IMR-90 (cell line): ENCODE measurements around the gene RAB6A. TPM values are rescaled to one million over a fixed set of nuclear protein-coding genes. Genes with fewer than 3 reads are reported as not detected.

Experiments
- ATAC-seq: fragments of 200-7000 bp; cut with Tn5 transposase; 2 replicates; pipeline ENCODE4 v1.9.1; 2020; ENCODE audit warnings: low read depth, mild to moderate bottlenecking, moderate library complexity
- BruUV-seq: library from RNA; stranded (reverse); fragments of 400-500 nt; replicated peaks from 2 replicates; lab custom pipeline; 2021; lab: Mats Ljungman, UMichigan
- CTCF ChIA-PET: fragments of 300-600 bp; formaldehyde crosslinking; extraction: SDS; loops from one replicate; lab custom pipeline; 2021; ENCODE audit warnings: antibody characterized with exemption; lab: Yijun Ruan, JAX
- POLR2A ChIA-PET: fragments of 300-600 bp; sonication (Branson Sonifier 250); formaldehyde crosslinking; loops from one replicate; lab custom pipeline; 2022; ENCODE audit warnings: antibody characterized with exemption; ENCODE audit not compliant: unreplicated experiment; lab: Charles Lee
- DNase-seq: peaks from one replicate; pipeline ENCODE4 v3.0.0; 2013
- H2AFZ ChIP-seq: replicated peaks from 2 replicates; pipeline ENCODE3; 2013; ENCODE audit warnings: low read length, mild to moderate bottlenecking; ENCODE audit not compliant: poor library complexity
- H2AK5ac ChIP-seq: 2 replicates; pipeline ENCODE4 v1.6.1; 2013; ENCODE audit warnings: low read depth, low read length, inconsistent platforms
- H2AK9ac ChIP-seq: replicated peaks from 2 replicates; pipeline ENCODE3; 2013; ENCODE audit warnings: mild to moderate bottlenecking, low read depth, low read length, moderate library complexity; ENCODE audit not compliant: poor library complexity
- H2BK120ac ChIP-seq: 2 replicates; pipeline ENCODE4 v1.6.1; 2013; ENCODE audit warnings: low read depth, low read length, inconsistent platforms
- H2BK15ac ChIP-seq: 3 replicates; pipeline ENCODE4 v1.6.1; 2013; ENCODE audit warnings: low read depth, low read length, inconsistent platforms
- H2BK20ac ChIP-seq: 2 replicates; pipeline ENCODE4 v1.6.1; 2013; ENCODE audit warnings: low read depth, mild to moderate bottlenecking, inconsistent platforms, low read length, moderate library complexity
- H2BK5ac ChIP-seq: 2 replicates; pipeline ENCODE4 v1.6.1; 2013; ENCODE audit warnings: mild to moderate bottlenecking, low read depth, low read length, inconsistent platforms; ENCODE audit not compliant: poor library complexity, severe bottlenecking
- H3K14ac ChIP-seq: replicated peaks from 2 replicates; pipeline ENCODE4 v1.6.1; 2013; ENCODE audit warnings: low read depth, low read length, inconsistent platforms
- H3K18ac ChIP-seq: 2 replicates; pipeline ENCODE4 v1.6.1; 2013; ENCODE audit warnings: low read depth, low read length, control low read depth
- H3K23ac ChIP-seq: 2 replicates; pipeline ENCODE4 v1.6.1; 2013; ENCODE audit warnings: low read depth, low read length, inconsistent platforms
- H3K27ac ChIP-seq: 2 replicates; pipeline ENCODE4 v1.5.1; 2013; ENCODE audit warnings: mild to moderate bottlenecking, control low read depth, low read length; ENCODE audit not compliant: insufficient read depth
- H3K27me3 ChIP-seq: 2 replicates; pipeline ENCODE4 v1.6.1; 2013; ENCODE audit warnings: low read length; ENCODE audit not compliant: control insufficient read depth, insufficient read depth
- H3K36me3 ChIP-seq: 2 replicates; pipeline ENCODE4 v1.6.1; 2013; ENCODE audit warnings: low read length, mixed read lengths; ENCODE audit not compliant: control insufficient read depth, insufficient read depth
- H3K4ac ChIP-seq: 2 replicates; pipeline ENCODE4 v1.6.1; 2013; ENCODE audit warnings: low read depth, low read length, inconsistent platforms
- H3K4me1 ChIP-seq: 2 replicates; pipeline ENCODE4 v1.6.1; 2013; ENCODE audit warnings: low read length, mixed read lengths; ENCODE audit not compliant: control insufficient read depth, insufficient read depth
- H3K4me2 ChIP-seq: 2 replicates; pipeline ENCODE4 v1.6.1; 2013; ENCODE audit warnings: low read depth, mild to moderate bottlenecking, control low read depth, low read length, moderate library complexity
- H3K4me3 ChIP-seq: 2 replicates; pipeline ENCODE4 v1.5.1; 2013; ENCODE audit warnings: low read depth, mild to moderate bottlenecking, control low read depth, low read length, moderate library complexity; ENCODE audit not compliant: insufficient read depth
- H3K56ac ChIP-seq: 2 replicates; pipeline ENCODE4 v1.6.1; 2013; ENCODE audit warnings: low read length, inconsistent platforms; ENCODE audit not compliant: insufficient read depth; ENCODE audit errors: extremely low read depth
- H3K79me1 ChIP-seq, 2 experiments: 2 replicates each; pipeline ENCODE4 v1.6.1; 2013; ENCODE audit warnings: low read length in 2 of 2, inconsistent platforms in 1 of 2, low read depth in 1 of 2
- H3K9ac ChIP-seq: 2 replicates; pipeline ENCODE4 v1.6.1; 2013; ENCODE audit warnings: low read depth, low read length, control low read depth
- H3K9me1 ChIP-seq: 2 replicates; pipeline ENCODE4 v1.6.1; 2013; ENCODE audit warnings: low read length, inconsistent platforms; ENCODE audit not compliant: insufficient read depth
- H3K9me3 ChIP-seq: 2 replicates; pipeline ENCODE4 v1.6.1; 2013; ENCODE audit warnings: low read length; ENCODE audit not compliant: control insufficient read depth, insufficient read depth
- H4K20me1 ChIP-seq: 2 replicates; pipeline ENCODE4 v1.6.1; 2013; ENCODE audit warnings: low read length, inconsistent platforms; ENCODE audit not compliant: insufficient read depth
- H4K5ac ChIP-seq: 2 replicates; pipeline ENCODE4 v1.6.1; 2013; ENCODE audit warnings: mild to moderate bottlenecking, low read depth, low read length, control low read depth
- H4K8ac ChIP-seq, 2 experiments: 2 replicates each; pipeline ENCODE4 v1.6.1; 2013; ENCODE audit warnings: low read depth in 2 of 2, low read length in 2 of 2, control low read depth in 1 of 2, inconsistent platforms in 1 of 2
- H4K91ac ChIP-seq: 2 replicates; pipeline ENCODE4 v1.6.1; 2013; ENCODE audit warnings: low read depth, low read length, inconsistent platforms; ENCODE audit not compliant: insufficient read depth
- CEBPB ChIP-seq: IDR thresholded peaks from 2 replicates; pipeline ENCODE4 v1.6.1; 2012; ENCODE audit warnings: low read depth, low read length, improper control_type of control experiment
- MAFK ChIP-seq: IDR thresholded peaks from 2 replicates; pipeline ENCODE4 v1.6.1; 2012; ENCODE audit warnings: low read depth, low read length, improper control_type of control experiment
- NFE2L2 ChIP-seq: fragments of 150-350 bp; IDR thresholded peaks from 2 replicates; pipeline ENCODE4 v1.6.1; 2016; ENCODE audit warnings: low read depth, mild to moderate bottlenecking, low read length
- WGBS, 2 experiments: methylation state at CpG; one replicate each; pipeline versions ENCODE4 v1.1.5 to v1.1.7; 2013; ENCODE audit warnings: missing lambda C conversion rate in 2 of 2; ENCODE audit not compliant: insufficient read length in 1 of 2; ENCODE audit errors: extremely low coverage in 2 of 2; 5-methylcytosine and 5-hydroxymethylcytosine counted together
- dilution Hi-C: fragments of 300-500 bp; cut with HindIII; formaldehyde crosslinking; loops from one replicate; pipeline ENCODE4 v1.14.3; 2018; ENCODE audit warnings: low sequenced_read_pairs; ENCODE audit not compliant: unreplicated experiment
- in situ Hi-C: fragments of 300-500 bp; cut with MboI; formaldehyde crosslinking; loops from 3 replicates; pipeline ENCODE4 v1.14.3; 2019; ENCODE audit warnings: low sequenced_read_pairs, inconsistent platforms, mixed read lengths
- intact Hi-C: fragments of 100-400 bp; cut with micrococcal nuclease; formaldehyde crosslinking; loops from 2 replicates; pipeline ENCODE4 v1.10.0; 2022
- polyA plus RNA-seq, 3 experiments: library from polyadenylated mRNA; depleted of rRNA; stranded (reverse); fragments of >200 nt; gene quantifications; 2 replicates each; pipeline ENCODE4 v1.2.3, GENCODE V29; 2012; ENCODE audit warnings: low replicate concordance in 1 of 3
- total RNA-seq: library from RNA; depleted of rRNA; stranded (reverse); fragments of >200 nt; gene quantifications from 2 replicates; pipeline ENCODE4 v1.2.3, GENCODE V29; 2012

RAB6A gene
- total and polyA plus RNA-seq, 2 of the 4 experiments (the other 2 are of a cell fraction), result 65.5 to 81.0 TPM

DNA sequence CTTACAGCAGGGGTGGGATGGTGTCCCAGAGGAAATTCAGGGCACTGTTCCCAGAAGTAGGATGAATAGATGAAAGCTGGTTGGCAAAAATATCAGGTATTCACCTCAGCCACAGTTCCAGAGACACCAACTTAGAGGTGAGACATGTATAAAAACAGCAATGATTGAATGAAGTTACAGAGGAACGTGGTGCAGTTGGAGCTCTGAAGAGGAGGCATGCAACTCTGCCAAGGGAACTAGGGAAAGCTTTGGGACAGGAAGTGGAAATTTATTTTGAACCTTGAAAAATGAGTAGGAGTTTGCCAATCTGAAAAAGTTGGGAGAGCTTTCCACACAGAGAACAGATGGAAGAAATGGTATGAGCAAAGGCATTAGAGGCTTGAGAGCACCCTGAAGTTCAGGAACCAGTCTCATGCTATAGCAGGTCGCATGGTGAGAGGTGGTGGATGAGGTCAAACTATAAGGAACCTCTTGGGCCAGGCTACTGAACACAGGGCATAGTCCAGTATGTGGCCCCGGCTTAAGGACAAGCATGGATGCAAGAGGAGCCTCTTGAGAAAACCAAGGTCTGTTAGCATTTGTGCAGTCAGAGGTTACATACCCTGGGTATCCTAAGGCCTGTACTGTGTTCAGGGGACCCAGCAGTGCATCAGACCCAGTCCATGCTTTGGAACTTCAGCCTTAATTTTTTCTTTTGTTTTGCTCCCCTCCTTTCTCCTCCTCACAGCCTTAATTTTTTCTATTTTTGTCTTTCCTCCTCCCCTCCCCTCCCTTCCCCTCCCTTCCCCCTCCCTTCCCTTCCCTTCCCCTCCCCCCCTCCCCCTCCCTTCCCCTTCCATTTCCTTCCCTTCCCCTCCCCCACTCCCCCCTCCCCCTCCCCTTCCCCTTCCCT lies 97.0 kb downstream of the RAB6A start:
- H3K18ac ChIP-seq, result no peak overlapping the region
- peaks cover 4% of the 10 kb centered on the region; the same call in 1 of the 2 replicates for H3K9me1 ChIP-seq
- no peak overlapping the region for H2AK9ac ChIP-seq
- no peak overlapping the region for H4K91ac ChIP-seq
- H3K27ac ChIP-seq, result no peak overlapping the region
- no peak overlapping the region for H3K4me2 ChIP-seq
- no TSS peak for BruUV-seq
- no peak overlapping the region for H3K9ac ChIP-seq
- H2BK120ac ChIP-seq, result no peak overlapping the region
- ChIA-PET CTCF (interaction anchor here (1.0 kb wide), 1 partner anchor 357 kb away, joined by 3 read pairs; no protein-coding TSS in a partner anchor), POLR2A (no interaction called here)
- H3K4me1 ChIP-seq, result peaks cover 3% of the 10 kb centered on the region; the same call in 1 of the 2 replicates
- intact Hi-C loops (no loop called here), dilution Hi-C loops (no loop called here), in situ Hi-C loops (loop anchor here (5.0 kb wide), 1 partner anchor 37 kb away; no protein-coding TSS in a partner anchor)
- H3K4me3 ChIP-seq, result no peak overlapping the region
- no peak overlapping the region for H3K4ac ChIP-seq
- H3K56ac ChIP-seq, result no peak overlapping the region
- no peak overlapping the region for H2BK5ac ChIP-seq
- no peaks in the 10 kb centered on the region for H3K79me1 ChIP-seq
- H3K9me3 ChIP-seq, result no peaks in the 10 kb centered on the region
- H3K36me3 ChIP-seq, result no peaks in the 10 kb centered on the region
- H4K8ac ChIP-seq, result no peak overlapping the region
- H3K27me3 ChIP-seq, result no peaks in the 10 kb centered on the region
- H4K5ac ChIP-seq, result no peak overlapping the region
- DNase-seq (no peak), ATAC-seq (no peak)
- no peak for TF ChIP-seq NFE2L2
- TF ChIP-seq CEBPB, result no peak
- TF ChIP-seq MAFK, result no peak
- H3K23ac ChIP-seq, result no peak overlapping the region
- no peak overlapping the region for H2AK5ac ChIP-seq
- WGBS, 2 experiments, result 86% methylated on average over 1 of the region's 3 CpGs; no CpG with 5 or more reads in 1 of the 2 experiments
- H2BK20ac ChIP-seq, result no peak overlapping the region
- no peak overlapping the region for H3K14ac ChIP-seq
- H2BK15ac ChIP-seq, result no peak overlapping the region
- H4K20me1 ChIP-seq, result no peaks in the 10 kb centered on the region
- no peak overlapping the region for H2AFZ ChIP-seq
